ENCODE results near the gene TRIM14.

The TRIM14 gene

DNA sequence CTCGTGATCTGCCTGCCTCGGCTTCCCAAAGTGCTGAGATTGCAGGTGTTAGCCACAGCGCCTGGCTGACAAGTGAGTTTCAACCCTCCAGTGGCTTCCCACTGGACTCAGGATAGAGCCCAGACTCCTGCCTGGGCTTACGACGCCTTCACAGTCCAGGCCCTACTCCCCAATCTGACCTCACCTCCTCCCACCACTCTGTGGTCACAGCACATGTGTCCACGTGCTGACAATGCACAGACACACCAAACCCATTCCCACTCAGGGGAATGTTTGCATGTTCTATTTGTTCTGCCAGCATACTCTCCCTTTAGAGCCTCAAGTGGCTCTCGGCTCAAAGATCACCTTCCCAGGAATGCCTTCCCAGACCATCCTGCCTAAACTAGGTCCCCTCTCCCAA is 31.1 kb upstream of the TRIM14 start:
- H3K4me3 ChIP-seq (ENCODE audit: low read depth, low read length) = no peak overlapping the region
- in situ Hi-C loops (cut with HindIII; ENCODE audit: low sequenced_read_pairs) = no loop called here
- DNase-seq (ENCODE audit: low read depth) = no peak
- TF ChIP-seq, protein P1, sequence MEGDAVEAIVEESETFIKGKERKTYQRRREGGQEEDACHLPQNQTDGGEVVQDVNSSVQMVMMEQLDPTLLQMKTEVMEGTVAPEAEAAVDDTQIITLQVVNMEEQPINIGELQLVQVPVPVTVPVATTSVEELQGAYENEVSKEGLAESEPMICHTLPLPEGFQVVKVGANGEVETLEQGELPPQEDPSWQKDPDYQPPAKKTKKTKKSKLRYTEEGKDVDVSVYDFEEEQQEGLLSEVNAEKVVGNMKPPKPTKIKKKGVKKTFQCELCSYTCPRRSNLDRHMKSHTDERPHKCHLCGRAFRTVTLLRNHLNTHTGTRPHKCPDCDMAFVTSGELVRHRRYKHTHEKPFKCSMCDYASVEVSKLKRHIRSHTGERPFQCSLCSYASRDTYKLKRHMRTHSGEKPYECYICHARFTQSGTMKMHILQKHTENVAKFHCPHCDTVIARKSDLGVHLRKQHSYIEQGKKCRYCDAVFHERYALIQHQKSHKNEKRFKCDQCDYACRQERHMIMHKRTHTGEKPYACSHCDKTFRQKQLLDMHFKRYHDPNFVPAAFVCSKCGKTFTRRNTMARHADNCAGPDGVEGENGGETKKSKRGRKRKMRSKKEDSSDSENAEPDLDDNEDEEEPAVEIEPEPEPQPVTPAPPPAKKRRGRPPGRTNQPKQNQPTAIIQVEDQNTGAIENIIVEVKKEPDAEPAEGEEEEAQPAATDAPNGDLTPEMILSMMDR (IDR thresholded peaks at IDR 0.05; ENCODE audit: low read depth, low read length, missing control alignments) = no peak

DNA sequence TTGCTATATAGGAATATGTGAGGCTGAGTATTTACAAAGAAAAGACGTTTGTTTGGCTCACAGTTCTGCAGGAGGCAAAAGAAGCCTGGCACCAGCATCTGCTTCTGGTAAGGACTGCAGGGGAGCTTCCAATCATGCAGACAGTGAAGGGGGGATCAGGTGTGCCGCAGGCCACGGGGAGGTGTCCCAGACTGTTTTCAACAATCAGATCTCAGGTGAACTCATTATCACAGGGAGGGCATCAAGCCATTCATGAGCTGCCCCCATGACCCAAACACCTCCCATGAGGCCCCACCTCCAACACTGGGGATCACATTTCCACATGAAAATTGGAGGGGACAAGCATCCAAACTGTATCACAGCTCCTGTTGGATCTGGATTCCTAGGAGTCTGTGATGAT is 30.4 kb upstream of the TRIM14 start:
- H3K4me3 ChIP-seq (ENCODE audit: low read depth, low read length) = no peak overlapping the region
- TF ChIP-seq, protein P1 (IDR thresholded peaks at IDR 0.05; ENCODE audit: low read depth, low read length, missing control alignments) = no peak
- DNase-seq (ENCODE audit: low read depth) = no peak
- in situ Hi-C loops (cut with HindIII; ENCODE audit: low sequenced_read_pairs) = no loop called here

DNA sequence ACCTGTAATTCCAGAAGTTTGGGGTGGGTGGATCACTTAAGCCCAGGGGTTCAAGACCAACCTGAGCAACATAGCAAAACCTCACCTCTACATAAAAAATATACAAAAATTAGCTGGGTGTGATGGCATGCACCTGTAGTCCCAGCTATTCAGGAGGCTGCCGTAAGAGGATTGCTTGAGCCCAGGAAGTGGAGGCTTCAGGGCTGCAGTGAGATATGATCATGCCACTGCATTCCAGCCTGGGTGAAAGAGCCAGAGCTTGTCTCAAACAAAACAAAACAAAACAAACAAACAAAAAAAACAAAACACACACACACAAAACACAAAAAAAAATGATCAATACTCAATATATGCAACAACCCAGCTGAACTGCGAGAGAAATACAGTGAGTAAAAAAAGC is 29.5 kb upstream of the TRIM14 start:
- in situ Hi-C loops (cut with HindIII; ENCODE audit: low sequenced_read_pairs) = no loop called here
- no peak overlapping the region for H3K4me3 ChIP-seq (ENCODE audit: low read depth, low read length)
- DNase-seq (ENCODE audit: low read depth) = no peak
- TF ChIP-seq, protein P1 (IDR thresholded peaks at IDR 0.05; ENCODE audit: low read depth, low read length, missing control alignments) = no peak

DNA sequence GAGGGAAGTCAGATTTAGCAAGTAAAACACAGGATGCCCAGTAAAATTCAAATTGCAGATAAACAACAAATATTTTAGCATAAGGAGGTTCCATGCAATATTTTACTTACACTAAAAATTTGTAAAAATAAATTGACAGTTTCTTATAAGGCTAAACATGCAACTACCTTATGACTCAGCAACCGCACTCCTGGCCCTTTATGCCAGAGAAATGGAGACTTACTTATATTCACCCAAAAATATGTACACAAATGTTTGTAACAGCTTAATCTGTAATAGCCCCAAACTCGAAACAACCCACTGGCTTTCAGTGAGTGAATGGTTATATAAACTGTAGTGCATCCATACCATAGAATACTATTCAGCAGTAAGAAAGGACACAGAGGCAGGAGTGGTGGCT is 28.6 kb upstream of the TRIM14 start:
- TF ChIP-seq, protein P1 (IDR thresholded peaks at IDR 0.05; ENCODE audit: low read depth, low read length, missing control alignments) = no peak
- in situ Hi-C loops (cut with HindIII; ENCODE audit: low sequenced_read_pairs) = no loop called here
- no peak for DNase-seq (ENCODE audit: low read depth)

DNA sequence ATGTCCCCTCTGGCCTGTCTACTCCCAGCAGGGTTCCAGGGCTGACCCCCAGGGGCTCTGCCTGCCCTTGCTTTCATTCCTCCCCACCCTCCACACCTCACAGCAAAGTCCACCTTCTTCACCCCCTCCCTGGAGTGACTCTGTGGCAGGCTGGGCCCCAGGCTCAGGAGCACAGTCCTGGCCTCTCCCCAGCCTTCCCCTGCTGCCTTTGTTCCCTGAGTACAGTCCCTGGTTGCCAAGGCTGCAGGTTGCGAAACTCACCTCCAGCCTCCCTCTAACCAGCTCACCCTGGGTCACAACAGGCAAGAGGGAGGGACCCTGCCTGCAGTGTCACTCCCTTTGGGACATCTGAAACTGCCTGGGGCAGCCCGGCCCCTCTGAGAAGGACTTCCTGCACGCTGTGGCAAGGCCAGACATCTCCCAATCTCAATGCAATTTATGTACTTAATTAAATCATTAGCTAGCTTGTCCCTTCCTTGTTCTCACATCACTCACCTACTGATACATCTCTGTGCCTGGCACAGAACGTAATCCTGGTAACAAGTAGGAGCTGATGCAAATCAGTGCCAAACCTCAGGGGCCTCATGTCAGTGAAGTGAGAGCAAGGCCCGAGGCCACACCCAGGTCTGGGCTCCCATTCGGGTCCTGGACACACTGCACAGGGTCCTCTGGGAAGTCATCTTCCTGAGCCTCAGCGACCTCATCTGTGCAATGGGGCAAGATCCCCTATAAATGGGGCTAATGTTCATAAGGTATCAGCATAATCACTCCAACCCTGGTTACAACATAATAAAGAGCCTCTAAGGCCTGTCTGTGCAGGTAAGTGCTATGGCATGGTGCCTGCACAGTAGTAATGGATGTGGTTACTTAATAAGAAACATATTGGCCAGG is 27.3 kb upstream of the TRIM14 start:
- in situ Hi-C loops (cut with HindIII; ENCODE audit: low sequenced_read_pairs) = no loop called here
- H3K4me3 ChIP-seq (ENCODE audit: low read depth, low read length) = no peak overlapping the region
- TF ChIP-seq, protein P1 (IDR thresholded peaks at IDR 0.05; ENCODE audit: low read depth, low read length, missing control alignments) = no peak
- no peak for DNase-seq (ENCODE audit: low read depth)

More for the DNA sequence above, 28.6 kb upstream of the TRIM14 start:
- no peak overlapping the region for H3K4me3 ChIP-seq (ENCODE audit: low read depth, low read length)

DNA sequence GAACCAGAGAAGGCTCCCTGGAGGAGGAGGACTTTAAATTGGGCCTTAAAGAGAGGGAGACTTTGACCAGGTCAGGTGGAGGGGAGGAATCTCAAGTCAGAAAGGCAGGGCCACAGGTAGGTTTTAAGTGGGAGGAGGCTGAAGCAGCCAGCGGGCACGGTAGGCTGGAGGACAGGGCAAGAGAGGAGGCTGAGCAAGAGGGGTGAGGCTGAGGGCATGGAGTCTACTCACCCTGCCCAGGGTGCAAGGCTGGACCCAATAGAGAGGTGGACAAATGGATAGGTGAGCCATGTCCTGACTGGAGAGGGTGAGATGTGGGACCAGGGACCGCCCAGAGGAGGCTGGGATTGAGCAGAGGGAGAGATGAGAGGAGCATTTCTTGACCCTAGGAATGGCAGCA is 25.6 kb upstream of the TRIM14 start:
- TF ChIP-seq, protein P1 (IDR thresholded peaks at IDR 0.05; ENCODE audit: low read depth, low read length, missing control alignments) = no peak
- H3K4me3 ChIP-seq (ENCODE audit: low read depth, low read length) = no peak overlapping the region
- DNase-seq (ENCODE audit: low read depth) = no peak
- in situ Hi-C loops (cut with HindIII; ENCODE audit: low sequenced_read_pairs) = no loop called here

All from astrocyte of the cerebellum (primary cell).